AG09309 (cell line): ENCODE results near the gene STK11.
A peak's percentile ranks its signal among the peaks of the same experiment; 100 is the strongest.

ENCODE experiments used
- DNase-seq: peaks from one replicate; pipeline ENCODE4 v3.0.0-alpha.2; 2010; ENCODE audit warnings: low read depth
- H3K4me3 ChIP-seq: 2 replicates; pipeline ENCODE4 v1.5.1; 2011; ENCODE audit warnings: mild to moderate bottlenecking, low read depth, low read length, moderate library complexity; ENCODE audit not compliant: control insufficient read depth
- CTCF ChIP-seq: IDR thresholded peaks from 2 replicates; pipeline ENCODE4 v1.5.1; 2011; ENCODE audit warnings: mild to moderate bottlenecking, low read depth, low read length, inconsistent platforms; ENCODE audit not compliant: insufficient read depth, control insufficient read depth; ENCODE audit errors: missing control alignments

Gene STK11

GRCh38 chr19:1237027-1237659 is 31.6 kb downstream of the STK11 start:
- TF ChIP-seq CTCF: no peak
- H3K4me3 ChIP-seq: peak overlapping the region; percentile 88
- no peak for DNase-seq

- no peak for TF ChIP-seq CTCF
- DNase-seq: no peak
- H3K4me3 ChIP-seq: peak within 1 kb of the TSS; percentile 88
These were observed 32.3 kb downstream of the STK11 start, which contains the start of gene CBARP for GRCh38 chr19:1237754-1238368. TSS of gene CBARP (minus strand) at chr19:1238005. CDS start at chr19:1236100, 1,905 bp downstream.

GRCh38 chr19:1238369-1239303 is 33.1 kb downstream of the STK11 start:
- no peak for TF ChIP-seq CTCF
- peak overlapping the region; percentile 35 for H3K4me3 ChIP-seq
- DNase-seq: no peak

GRCh38 chr19:1239420-1239795 is 33.8 kb downstream of the STK11 start:
- DNase-seq: no peak
- no peak overlapping the region for H3K4me3 ChIP-seq
- TF ChIP-seq CTCF: no peak

- peak overlapping the region; percentile 35 for H3K4me3 ChIP-seq
- DNase-seq: no peak
These were observed 34.5 kb downstream of the STK11 start for GRCh38 chr19:1239796-1240737.

More at GRCh38 chr19:1239796-1240737, 34.5 kb downstream of the STK11 start:
- TF ChIP-seq CTCF: peak; percentile 53
